Measurements from ENCODE around the gene VSTM2L. TPM values are rescaled to one million over a fixed set of nuclear protein-coding genes. Genes with fewer than 3 reads are reported as not detected.

The VSTM2L gene
- total and polyA plus RNA-seq, 9 of the 15 experiments (the other 6 are each of a cell fraction or from before 2014, with no cell fraction given): not detected

DNA sequence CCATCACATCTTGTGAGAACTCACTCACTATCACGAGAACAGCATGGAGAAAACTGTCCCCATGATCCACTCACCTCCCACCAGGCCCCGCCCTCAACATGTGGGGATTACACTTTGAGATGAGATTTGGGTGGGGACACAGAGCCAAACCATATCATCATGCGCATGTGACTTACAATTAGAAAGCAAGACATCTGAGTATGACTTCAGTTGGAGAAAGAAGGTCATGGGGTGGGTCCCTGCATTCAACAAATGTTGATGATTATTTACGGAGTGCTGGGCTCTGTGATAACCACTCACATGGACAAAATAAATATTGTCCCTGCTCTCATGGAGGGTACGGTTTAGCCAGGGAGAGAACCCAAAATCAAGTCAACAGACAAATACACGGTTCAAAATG lies 37.9 kb downstream of the VSTM2L start:
- Histone ChIP-seq H3K9me1 (ENCODE audit: control insufficient read depth, insufficient read depth, low read length) (no peaks in the 10 kb centered on the region), H3K4me2 (ENCODE audit: insufficient read depth, low read length) (no peak overlapping the region), H3K9ac (ENCODE audit: insufficient read depth in 1 of 2, low read depth in 2 of 2, low read length in 2 of 2) (no peak overlapping the region), H2AFZ (ENCODE audit: low read depth, low read length) (no peak overlapping the region), H4K20me1 (replicated peaks; ENCODE audit: control insufficient read depth, insufficient read depth, low read length) (no peaks in the 10 kb centered on the region), H3K36me3 (ENCODE audit: control insufficient read depth, insufficient read depth, low read length) (no peaks in the 10 kb centered on the region), H3K79me2 (ENCODE audit: control insufficient read depth, insufficient read depth, low read length) (no peaks in the 10 kb centered on the region), H3K4me3 (no peak overlapping the region), H3K27ac (ENCODE audit: extremely low read depth, low read depth, low read length) (no peak overlapping the region), H3K27me3 (ENCODE audit: control insufficient read depth in 2 of 2, insufficient read depth in 2 of 2, low read length in 2 of 2) (peaks cover 18 to 57% of the 10 kb centered on the region in 2 experiments; a peak in 4 of 5 replicates), H3K4me1 (replicated peaks in 1 of 2; ENCODE audit: control insufficient read depth in 2 of 2, insufficient read depth in 2 of 2, low read length in 2 of 2) (peaks cover 3 to 14% of the 10 kb centered on the region in 2 experiments; a peak in 4 of 5 replicates), H3K9me3 (replicated peaks; ENCODE audit: control insufficient read depth, insufficient read depth, low read depth, low read length) (no peaks in the 10 kb centered on the region)
- 13% methylated on average over 6 of the region's 6 CpGs for WGBS (ENCODE audit: insufficient coverage, low coverage, missing lambda C conversion rate)
- POLR2A ChIA-PET: no interaction called here
- CTCF ChIA-PET (ENCODE audit: low intra/inter-chr PET ratio): interaction anchor here (0.7 kb wide), 1 partner anchor 52 kb away, joined by 3 read pairs; no protein-coding TSS in a partner anchor
- no TSS peak for BruUV-seq (replicated peaks)
- intact Hi-C loops (cut with micrococcal nuclease): no loop called here
- in situ Hi-C loops (cut with MboI): no loop called here
- FAIRE-seq (no peak), DNase-seq (ENCODE audit: extremely low read depth in 1 of 4, low spot score in 3 of 4) (peak in 1 of 4 experiments; percentile 10), ATAC-seq (no peak)
- TF ChIP-seq SRF (CRISPR knock-in tag; IDR thresholded peaks at IDR 0.05) (no peak), NRF1 (conservative IDR thresholded peaks at IDR 0.05 in 1 of 2, IDR thresholded peaks at IDR 0.05 in 1 of 2) (peak in 1 of 2 experiments; percentile 22; a peak in 1 of 4 replicates), BCL6 (CRISPR knock-in tag; IDR thresholded peaks at IDR 0.05) (no peak), NCOA1 (IDR thresholded peaks at IDR 0.05; ENCODE audit: low read depth) (no peak), ZEB2 (IDR thresholded peaks at IDR 0.05) (no peak)
- TF ChIP-seq, protein P1, sequence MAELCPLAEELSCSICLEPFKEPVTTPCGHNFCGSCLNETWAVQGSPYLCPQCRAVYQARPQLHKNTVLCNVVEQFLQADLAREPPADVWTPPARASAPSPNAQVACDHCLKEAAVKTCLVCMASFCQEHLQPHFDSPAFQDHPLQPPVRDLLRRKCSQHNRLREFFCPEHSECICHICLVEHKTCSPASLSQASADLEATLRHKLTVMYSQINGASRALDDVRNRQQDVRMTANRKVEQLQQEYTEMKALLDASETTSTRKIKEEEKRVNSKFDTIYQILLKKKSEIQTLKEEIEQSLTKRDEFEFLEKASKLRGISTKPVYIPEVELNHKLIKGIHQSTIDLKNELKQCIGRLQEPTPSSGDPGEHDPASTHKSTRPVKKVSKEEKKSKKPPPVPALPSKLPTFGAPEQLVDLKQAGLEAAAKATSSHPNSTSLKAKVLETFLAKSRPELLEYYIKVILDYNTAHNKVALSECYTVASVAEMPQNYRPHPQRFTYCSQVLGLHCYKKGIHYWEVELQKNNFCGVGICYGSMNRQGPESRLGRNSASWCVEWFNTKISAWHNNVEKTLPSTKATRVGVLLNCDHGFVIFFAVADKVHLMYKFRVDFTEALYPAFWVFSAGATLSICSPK (IDR thresholded peaks at IDR 0.05; ENCODE audit: borderline replicate concordance): no peak

Measured in K562 (cell line).